ENCODE measurements around the gene NMNAT3.

The NMNAT3 gene

GRCh38 chr3:139527265-139527664 lies 150.5 kb downstream of the NMNAT3 start:
- H2AFZ ChIP-seq (ENCODE audit: low read length), result no peak overlapping the region
- no peak overlapping the region for H3K27ac ChIP-seq (ENCODE audit: low read depth, low read length, poor library complexity, severe bottlenecking)
- H3K4me3 ChIP-seq (ENCODE audit: low read depth, low read length, poor library complexity, severe bottlenecking), result no peak overlapping the region

GRCh38 chr3:139526146-139526545 lies 151.6 kb downstream of the NMNAT3 start:
- H3F3A ChIP-seq (ENCODE audit: insufficient read depth, low read length), result no peaks in the 10 kb centered on the region
- no peak overlapping the region for H2AFZ ChIP-seq (ENCODE audit: low read length)
- no peaks in the 10 kb centered on the region for H3K36me3 ChIP-seq (ENCODE audit: insufficient read depth, low read length)
- H3K4me3 ChIP-seq (ENCODE audit: low read depth, low read length, poor library complexity, severe bottlenecking), result no peak overlapping the region
- H3K27ac ChIP-seq (ENCODE audit: low read depth, low read length, poor library complexity, severe bottlenecking), result no peak overlapping the region
- no peak overlapping the region for H3K4me2 ChIP-seq (ENCODE audit: low read length)
- no peaks in the 10 kb centered on the region for H3K27me3 ChIP-seq (ENCODE audit: insufficient read depth, low read length)
- no peak for TF ChIP-seq EZH2 (IDR thresholded peaks at IDR 0.05; ENCODE audit: borderline replicate concordance, low read length)
- no peak for TF ChIP-seq CTCF (IDR thresholded peaks at IDR 0.05; ENCODE audit: low read length)
- no peak overlapping the region for H3K9ac ChIP-seq (ENCODE audit: low read length)
- no peaks in the 10 kb centered on the region for H3K4me1 ChIP-seq (ENCODE audit: insufficient read depth, low read length, severe bottlenecking)
- no peaks in the 10 kb centered on the region for H3K9me3 ChIP-seq (ENCODE audit: low read length)
- H3K9me2 ChIP-seq (ENCODE audit: low read depth, low read length), result no peaks in the 10 kb centered on the region
- H4K20me1 ChIP-seq (ENCODE audit: insufficient read depth, low read length), result no peaks in the 10 kb centered on the region
- no peaks in the 10 kb centered on the region for H3K79me2 ChIP-seq (ENCODE audit: insufficient read depth, low read length)

More at GRCh38 chr3:139527265-139527664, 150.5 kb downstream of the NMNAT3 start:
- no peaks in the 10 kb centered on the region for H3F3A ChIP-seq (ENCODE audit: insufficient read depth, low read length)
- H3K36me3 ChIP-seq (ENCODE audit: insufficient read depth, low read length), result no peaks in the 10 kb centered on the region
- no peak overlapping the region for H3K9ac ChIP-seq (ENCODE audit: low read length)
- no peaks in the 10 kb centered on the region for H3K9me3 ChIP-seq (ENCODE audit: low read length)
- no peaks in the 10 kb centered on the region for H3K27me3 ChIP-seq (ENCODE audit: insufficient read depth, low read length)
- H3K4me1 ChIP-seq (ENCODE audit: insufficient read depth, low read length, severe bottlenecking), result no peaks in the 10 kb centered on the region
- H3K9me2 ChIP-seq (ENCODE audit: low read depth, low read length), result no peaks in the 10 kb centered on the region
- H3K4me2 ChIP-seq (ENCODE audit: low read length), result no peak overlapping the region
- TF ChIP-seq CTCF (IDR thresholded peaks at IDR 0.05; ENCODE audit: low read length) (no peak), EZH2 (IDR thresholded peaks at IDR 0.05; ENCODE audit: borderline replicate concordance, low read length) (no peak)
- no peaks in the 10 kb centered on the region for H4K20me1 ChIP-seq (ENCODE audit: insufficient read depth, low read length)
- H3K79me2 ChIP-seq (ENCODE audit: insufficient read depth, low read length), result no peaks in the 10 kb centered on the region

- H2AFZ ChIP-seq (ENCODE audit: low read length), result no peak overlapping the region
These were observed 152.7 kb downstream of the NMNAT3 start for GRCh38 chr3:139524841-139525636.

More at GRCh38 chr3:139524841-139525636, 152.7 kb downstream of the NMNAT3 start:
- H3K9me3 ChIP-seq (ENCODE audit: low read length), result no peaks in the 10 kb centered on the region
- H3K4me3 ChIP-seq (ENCODE audit: low read depth, low read length, poor library complexity, severe bottlenecking), result no peak overlapping the region
- H4K20me1 ChIP-seq (ENCODE audit: insufficient read depth, low read length), result no peaks in the 10 kb centered on the region
- H3K79me2 ChIP-seq (ENCODE audit: insufficient read depth, low read length), result no peaks in the 10 kb centered on the region
- H3K27ac ChIP-seq (ENCODE audit: low read depth, low read length, poor library complexity, severe bottlenecking), result no peak overlapping the region
- H3F3A ChIP-seq (ENCODE audit: insufficient read depth, low read length), result no peaks in the 10 kb centered on the region
- H3K9me2 ChIP-seq (ENCODE audit: low read depth, low read length), result no peaks in the 10 kb centered on the region
- no peak overlapping the region for H3K4me2 ChIP-seq (ENCODE audit: low read length)
- H3K36me3 ChIP-seq (ENCODE audit: insufficient read depth, low read length), result no peaks in the 10 kb centered on the region
- no peaks in the 10 kb centered on the region for H3K27me3 ChIP-seq (ENCODE audit: insufficient read depth, low read length)
- no peak overlapping the region for H3K9ac ChIP-seq (ENCODE audit: low read length)
- H3K4me1 ChIP-seq (ENCODE audit: insufficient read depth, low read length, severe bottlenecking), result no peaks in the 10 kb centered on the region
- TF ChIP-seq CTCF (IDR thresholded peaks at IDR 0.05; ENCODE audit: low read length), result no peak
- TF ChIP-seq EZH2 (IDR thresholded peaks at IDR 0.05; ENCODE audit: borderline replicate concordance, low read length), result no peak

Data from OCI-LY1 (cell line).